Right cardiac atrium (tissue), 5 donors: ENCODE data around the gene ACER3. TPM values are rescaled to one million over a fixed set of nuclear protein-coding genes. Genes with fewer than 3 reads are reported as not detected.
"Not testable (repeated sequence)": the region's sequence is repeated elsewhere in the genome, so short reads cannot be mapped to it uniquely, and the experiment has no call there.

Experiments used
- ATAC-seq, 2 donors: fragments of 200-7000 bp; cut with Tn5 transposase; one replicate each; pipeline versions ENCODE4 v1.8.0 to v1.9.1; 2020; ENCODE audit warnings: moderate library complexity in 2 of 2, mild to moderate bottlenecking in 1 of 2
- DNase-seq, 3 donors: peaks; one replicate each; pipeline ENCODE4 v3.0.0-alpha.2; 2020
- H3K27ac ChIP-seq: one replicate; pipeline ENCODE4 v1.5.1; 2013; ENCODE audit warnings: mild to moderate bottlenecking, low read length, control low read depth, moderate library complexity
- H3K27me3 ChIP-seq: one replicate; pipeline ENCODE4 v1.6.1; 2013; ENCODE audit not compliant: control insufficient read depth, insufficient read depth
- H3K4me1 ChIP-seq: one replicate; pipeline ENCODE4 v1.6.1; 2013; ENCODE audit warnings: low read length; ENCODE audit not compliant: control insufficient read depth, insufficient read depth
- H3K4me3 ChIP-seq: one replicate; pipeline ENCODE4 v1.5.1; 2013; ENCODE audit warnings: low read length, control low read depth
- H3K9me3 ChIP-seq: one replicate; pipeline ENCODE4 v1.6.1; 2013; ENCODE audit warnings: low read length; ENCODE audit not compliant: control insufficient read depth
- WGBS: extraction: QIAGEN DNeasy Blood & Tissue Kit; methylation state at CpG from one replicate; pipeline ENCODE4 v1.1.7; 2013; 5-methylcytosine and 5-hydroxymethylcytosine counted together
- intact Hi-C, 4 donors: fragments of 100-400 bp; cut with DNase I; formaldehyde crosslinking; loops; one replicate each; pipeline versions ENCODE4 v1.11.0 to v1.14.0; 2022 to 2023
- polyA plus RNA-seq: library from polyadenylated mRNA; stranded (reverse); fragments of 200-250 nt; gene quantifications from one replicate; pipeline ENCODE4 v1.2.3, GENCODE V29; 2013
- total RNA-seq, 4 donors: library from RNA; stranded (reverse); fragmentation: NEBNext Ultra II Directional; extraction: Animal tissue kit (Norgen Biotek cat#: 25700); gene quantifications; one replicate each; pipeline ENCODE4 v1.2.1, GENCODE V29; 2021
- donor health status: healthy with polysubstance abuse.
- donor health status: DM: no; HTN: yes; CAD: no.
- donor health status: DM: no; HTN: no; CAD: no.
- donor health status: DM: no; HTN: yes; CAD: no; lungs with severe emphysema.
- donor health status: DM: yes; HTN: yes; CAD: no.

The ACER3 gene
- total and polyA plus RNA-seq, 5 donors = 4.1 to 16.1 (median 12.1) TPM

GRCh38 chr11:77052518-77052917, 191.8 kb downstream of the ACER3 start:
- 75% methylated on average over 7 of the region's 7 CpGs for WGBS
- DNase-seq (no peak), ATAC-seq (no peak)
- Histone ChIP-seq H3K27me3 (no peaks in the 10 kb centered on the region), H3K27ac (no peak overlapping the region), H3K4me1 (no peaks in the 10 kb centered on the region), H3K9me3 (no peaks in the 10 kb centered on the region), H3K4me3 (no peak overlapping the region)
- intact Hi-C loops = loop anchor here in 1 of 4 donors (5.0 kb wide), 1 partner anchor 35 kb away; no protein-coding TSS in a partner anchor

GRCh38 chr11:77053217-77054015, 192.7 kb downstream of the ACER3 start:
- intact Hi-C loops = loop anchor here in 1 of 4 donors (5.0 kb wide), 1 partner anchor 34 kb away; no protein-coding TSS in a partner anchor
- Histone ChIP-seq H3K4me3 (no peak overlapping the region), H3K9me3 (no peaks in the 10 kb centered on the region), H3K27ac (no peak overlapping the region), H3K4me1 (no peaks in the 10 kb centered on the region), H3K27me3 (no peaks in the 10 kb centered on the region)
- 67% methylated on average over 14 of the region's 14 CpGs for WGBS
- ATAC-seq (no peak), DNase-seq (no peak)

- intact Hi-C loops = loop anchor here in 1 of 4 donors (5.0 kb wide), 1 partner anchor 33 kb away; no protein-coding TSS in a partner anchor
- Histone ChIP-seq H3K27ac (no peak overlapping the region), H3K9me3 (no peaks in the 10 kb centered on the region), H3K27me3 (no peaks in the 10 kb centered on the region), H3K4me3 (no peak overlapping the region), H3K4me1 (no peaks in the 10 kb centered on the region)
- no peak for ATAC-seq
- DNase-seq = no peak
- WGBS = 68% methylated on average over 1 of the region's 1 CpG
These were observed 193.4 kb downstream of the ACER3 start for GRCh38 chr11:77054084-77054483.

- no peak for ATAC-seq
- DNase-seq = no peak
- Histone ChIP-seq H3K4me3 (no peak overlapping the region), H3K27me3 (no peaks in the 10 kb centered on the region), H3K9me3 (no peaks in the 10 kb centered on the region), H3K27ac (no peak overlapping the region), H3K4me1 (no peaks in the 10 kb centered on the region)
- intact Hi-C loops = no loop called here
- 72% methylated on average over 2 of the region's 2 CpGs for WGBS
These were observed 194.4 kb downstream of the ACER3 start for GRCh38 chr11:77055101-77055561.

- H3K27ac ChIP-seq = no peak overlapping the region
- ATAC-seq (peak in 1 of 2 donors; percentile 41), DNase-seq (no peak)
- intact Hi-C loops = no loop called here
- 94% methylated on average over 5 of the region's 5 CpGs for WGBS
- H3K9me3 ChIP-seq = no peaks in the 10 kb centered on the region
- H3K27me3 ChIP-seq = no peaks in the 10 kb centered on the region
- no peak overlapping the region for H3K4me3 ChIP-seq
- no peaks in the 10 kb centered on the region for H3K4me1 ChIP-seq
These were observed 195.2 kb downstream of the ACER3 start for GRCh38 chr11:77055913-77056312.

- Histone ChIP-seq H3K27me3 (no peaks in the 10 kb centered on the region), H3K4me1 (no peaks in the 10 kb centered on the region), H3K9me3 (no peaks in the 10 kb centered on the region), H3K27ac (no peak overlapping the region), H3K4me3 (no peak overlapping the region)
- WGBS = 79% methylated on average over 3 of the region's 3 CpGs
- DNase-seq (no peak), ATAC-seq (no peak)
- intact Hi-C loops = no loop called here
These were observed 196.2 kb downstream of the ACER3 start for GRCh38 chr11:77056814-77057402.

GRCh38 chr11:77057938-77058474, 197.3 kb downstream of the ACER3 start:
- WGBS = 73% methylated on average over 9 of the region's 9 CpGs
- no peaks in the 10 kb centered on the region for H3K9me3 ChIP-seq
- H3K4me1 ChIP-seq = no peaks in the 10 kb centered on the region
- H3K27me3 ChIP-seq = no peaks in the 10 kb centered on the region
- intact Hi-C loops = no loop called here
- ATAC-seq (no peak), DNase-seq (no peak)
- H3K27ac ChIP-seq = no peak overlapping the region
- H3K4me3 ChIP-seq = no peak overlapping the region

GRCh38 chr11:77058900-77059299, 198.2 kb downstream of the ACER3 start:
- no peaks in the 10 kb centered on the region for H3K4me1 ChIP-seq
- DNase-seq (no peak), ATAC-seq (no peak)
- H3K9me3 ChIP-seq = no peaks in the 10 kb centered on the region
- intact Hi-C loops = no loop called here
- no peaks in the 10 kb centered on the region for H3K27me3 ChIP-seq
- H3K27ac ChIP-seq = no peak overlapping the region
- H3K4me3 ChIP-seq = no peak overlapping the region
- WGBS = 91% methylated on average over 2 of the region's 2 CpGs

GRCh38 chr11:77059806-77060205, 199.1 kb downstream of the ACER3 start:
- H3K4me3 ChIP-seq = no peak overlapping the region
- ATAC-seq (no peak), DNase-seq (no peak)
- 89% methylated on average over 5 of the region's 5 CpGs for WGBS
- H3K27me3 ChIP-seq = no peaks in the 10 kb centered on the region
- H3K9me3 ChIP-seq = no peaks in the 10 kb centered on the region
- no peaks in the 10 kb centered on the region for H3K4me1 ChIP-seq
- intact Hi-C loops = no loop called here
- H3K27ac ChIP-seq = no peak overlapping the region

GRCh38 chr11:77060234-77060633, 199.5 kb downstream of the ACER3 start:
- Histone ChIP-seq H3K27me3 (no peaks in the 10 kb centered on the region), H3K4me1 (no peaks in the 10 kb centered on the region), H3K4me3 (no peak overlapping the region), H3K9me3 (no peaks in the 10 kb centered on the region), H3K27ac (no peak overlapping the region)
- 79% methylated on average over 4 of the region's 4 CpGs for WGBS
- no peak for ATAC-seq
- intact Hi-C loops = no loop called here
- no peak for DNase-seq

GRCh38 chr11:77061258-77061657, 200.5 kb downstream of the ACER3 start:
- H3K9me3 ChIP-seq, H3K4me1 ChIP-seq, intact Hi-C loops, H3K4me3 ChIP-seq, ATAC-seq, H3K27ac ChIP-seq, H3K27me3 ChIP-seq, DNase-seq: not testable (repeated sequence)
- 84% methylated on average over 4 of the region's 4 CpGs for WGBS
